ENCODE measurements around the gene USP20.
"Not testable (repeated sequence)": the region's sequence is repeated elsewhere in the genome, so short reads cannot be mapped to it uniquely, and the experiment has no call there.

Gene USP20

DNA sequence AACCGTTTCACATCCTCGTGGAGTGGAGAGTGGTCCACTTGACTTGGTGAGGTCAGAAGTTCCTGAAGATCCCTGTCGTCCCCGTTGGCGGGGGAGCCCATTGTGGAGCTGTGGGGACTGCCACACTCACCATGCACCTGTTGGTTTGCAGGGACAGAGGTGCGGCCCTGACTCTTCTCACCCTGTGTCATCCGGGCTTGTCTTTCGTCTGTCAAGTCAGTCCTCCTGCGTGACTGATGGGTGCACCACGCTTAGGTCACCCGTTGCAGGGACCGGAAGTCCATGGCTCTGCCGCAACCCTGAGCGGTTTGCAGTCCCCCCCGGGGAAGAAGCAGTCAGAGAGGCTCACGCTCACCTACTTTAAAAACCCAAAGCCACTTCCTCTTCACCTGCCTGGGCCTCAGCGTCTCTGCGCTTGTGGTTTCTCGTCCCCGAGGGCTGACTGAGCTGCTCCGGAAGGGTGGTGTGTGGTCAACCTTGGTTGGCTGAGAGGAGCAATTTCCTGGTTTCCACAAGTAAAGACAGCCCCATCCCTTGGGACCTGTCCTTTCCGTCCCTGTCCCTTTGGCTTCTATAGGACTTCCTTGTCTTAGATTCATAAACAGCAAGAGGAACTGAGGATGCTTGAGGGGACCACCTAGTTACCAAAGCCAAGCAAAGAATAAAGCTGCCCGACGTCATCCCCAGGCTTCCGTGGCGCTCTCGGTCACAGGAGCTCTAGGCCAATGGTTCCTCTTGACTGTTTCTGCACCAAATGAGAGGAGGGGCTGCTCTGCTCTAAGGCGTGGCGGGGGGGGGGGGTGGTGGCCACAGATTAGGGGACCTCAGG is 53.2 kb downstream of the USP20 start:
- peak; percentile 86 to 96 for DNase-seq (ENCODE audit: extremely low read depth in 1 of 2, low read depth in 1 of 2)

DNA sequence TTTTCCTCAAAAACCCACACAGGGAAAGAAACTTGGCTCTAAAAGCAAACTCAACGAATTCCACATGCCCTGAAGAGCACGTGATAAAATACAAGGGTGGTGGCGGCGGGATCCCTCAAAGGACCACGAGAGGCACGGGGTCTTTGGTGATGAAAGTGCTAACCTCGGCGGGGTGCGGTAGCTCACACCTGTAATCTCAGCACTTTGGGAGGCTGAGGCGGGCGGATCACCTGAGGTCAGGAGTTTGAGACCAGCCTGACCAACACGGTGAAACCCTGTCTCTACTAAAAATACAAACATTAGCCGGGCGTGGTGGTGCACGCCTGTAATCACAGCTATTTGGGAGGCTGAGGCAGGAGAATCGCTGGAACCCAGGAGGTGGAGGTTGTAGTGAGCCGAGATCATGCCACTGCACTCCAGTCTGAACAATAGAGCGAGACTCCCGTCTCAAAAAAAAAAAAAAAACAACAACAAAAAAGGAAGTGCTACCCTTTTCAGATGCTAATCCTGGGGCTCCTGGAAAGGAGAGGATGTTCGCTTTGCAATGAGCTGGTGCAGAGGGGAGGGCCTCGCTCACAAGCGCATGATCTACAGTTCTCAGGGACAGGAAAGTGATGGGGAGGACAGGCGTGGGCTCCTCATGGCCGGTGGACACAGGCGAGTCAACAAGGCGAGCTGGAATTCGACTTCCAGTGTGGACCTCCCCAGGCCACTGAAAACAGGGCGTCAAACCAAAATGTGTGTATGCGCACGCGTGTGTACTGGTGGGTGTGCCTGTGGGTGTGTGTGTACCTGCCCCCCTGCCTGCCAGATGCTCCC is 54.1 kb downstream of the USP20 start:
- DNase-seq (ENCODE audit: extremely low read depth in 1 of 2, low read depth in 1 of 2): no peak

DNA sequence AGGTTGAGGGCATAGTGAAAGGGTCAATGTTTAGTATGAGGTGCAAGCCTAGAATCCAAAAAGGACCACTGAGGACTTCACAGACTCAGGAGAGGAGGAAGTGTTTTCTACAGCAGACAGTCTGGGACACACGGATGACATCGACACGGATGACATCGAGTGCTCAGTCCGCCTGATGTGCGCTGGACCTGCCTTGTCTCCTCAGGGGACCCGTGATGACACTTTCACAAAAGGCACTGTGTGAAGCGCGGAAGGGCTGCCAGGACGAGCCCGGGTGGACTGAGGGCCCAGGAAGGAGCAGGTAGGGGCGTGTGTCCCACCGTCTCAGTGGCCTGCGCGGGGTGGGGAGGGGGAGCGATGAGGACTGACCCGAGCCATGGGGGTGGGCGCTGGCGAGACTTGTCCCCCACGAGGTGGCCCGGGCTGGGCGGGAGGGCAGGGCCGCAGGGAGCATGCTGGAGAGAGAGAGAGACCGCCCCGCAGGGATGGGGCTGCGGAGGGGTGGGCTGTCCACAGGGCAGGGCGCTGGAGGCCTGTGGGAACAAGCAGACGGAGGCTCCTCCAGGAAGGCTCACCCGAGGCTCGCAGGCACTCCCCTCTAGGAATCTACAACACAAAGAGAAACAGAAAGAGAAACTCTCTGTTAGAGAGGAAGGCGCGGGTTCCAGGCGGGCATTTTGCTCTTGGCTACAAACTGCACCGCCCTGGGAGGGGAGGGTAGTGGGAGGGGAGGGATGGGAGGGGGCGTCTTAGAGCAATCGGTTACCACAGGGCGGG is 54.9 kb downstream of the USP20 start:
- peak; percentile 69 to 81 for DNase-seq (ENCODE audit: extremely low read depth in 1 of 2, low read depth in 1 of 2)

GRCh38 chr9:129890718-129891299 is 55.6 kb downstream of the USP20 start:
- DNase-seq (ENCODE audit: extremely low read depth in 1 of 2, low read depth in 1 of 2): not testable (repeated sequence)

- DNase-seq (ENCODE audit: extremely low read depth in 1 of 2, low read depth in 1 of 2): no peak
These were observed 56.3 kb downstream of the USP20 start for GRCh38 chr9:129891569-129891968.

DNA sequence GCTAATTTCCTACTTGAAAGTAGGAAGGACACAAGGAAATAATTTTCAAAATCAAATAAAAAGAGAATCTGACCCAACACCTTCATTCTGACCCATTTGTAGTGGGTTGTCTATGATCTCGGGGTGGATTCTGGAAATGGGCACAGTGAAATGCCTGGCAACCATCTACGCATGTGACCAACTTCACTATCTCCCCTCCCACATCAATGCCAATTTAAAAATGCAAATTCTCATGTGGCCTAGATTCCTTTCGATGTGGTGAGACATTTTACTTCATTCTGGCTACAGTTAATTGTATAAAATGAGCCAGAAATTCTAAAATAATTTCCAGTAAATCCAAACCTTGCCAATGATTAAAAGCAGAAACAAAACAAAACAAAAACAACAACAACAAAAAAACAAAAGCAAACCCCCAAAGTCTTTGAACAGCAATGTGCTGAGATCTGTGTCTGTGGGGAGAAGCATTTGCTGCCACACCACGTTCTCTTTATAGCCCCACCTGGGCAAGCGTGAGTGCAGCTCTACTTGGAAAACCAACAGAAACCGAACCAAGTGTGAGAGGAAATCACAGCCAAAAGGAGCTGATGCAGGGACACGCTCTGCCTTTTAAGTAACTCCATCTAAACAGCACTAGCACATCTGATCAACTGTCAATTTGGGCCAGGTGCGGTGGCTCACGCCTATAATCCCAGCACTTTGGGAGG is 59.0 kb downstream of the USP20 start:
- DNase-seq (ENCODE audit: extremely low read depth in 1 of 2, low read depth in 1 of 2): no peak

DNA sequence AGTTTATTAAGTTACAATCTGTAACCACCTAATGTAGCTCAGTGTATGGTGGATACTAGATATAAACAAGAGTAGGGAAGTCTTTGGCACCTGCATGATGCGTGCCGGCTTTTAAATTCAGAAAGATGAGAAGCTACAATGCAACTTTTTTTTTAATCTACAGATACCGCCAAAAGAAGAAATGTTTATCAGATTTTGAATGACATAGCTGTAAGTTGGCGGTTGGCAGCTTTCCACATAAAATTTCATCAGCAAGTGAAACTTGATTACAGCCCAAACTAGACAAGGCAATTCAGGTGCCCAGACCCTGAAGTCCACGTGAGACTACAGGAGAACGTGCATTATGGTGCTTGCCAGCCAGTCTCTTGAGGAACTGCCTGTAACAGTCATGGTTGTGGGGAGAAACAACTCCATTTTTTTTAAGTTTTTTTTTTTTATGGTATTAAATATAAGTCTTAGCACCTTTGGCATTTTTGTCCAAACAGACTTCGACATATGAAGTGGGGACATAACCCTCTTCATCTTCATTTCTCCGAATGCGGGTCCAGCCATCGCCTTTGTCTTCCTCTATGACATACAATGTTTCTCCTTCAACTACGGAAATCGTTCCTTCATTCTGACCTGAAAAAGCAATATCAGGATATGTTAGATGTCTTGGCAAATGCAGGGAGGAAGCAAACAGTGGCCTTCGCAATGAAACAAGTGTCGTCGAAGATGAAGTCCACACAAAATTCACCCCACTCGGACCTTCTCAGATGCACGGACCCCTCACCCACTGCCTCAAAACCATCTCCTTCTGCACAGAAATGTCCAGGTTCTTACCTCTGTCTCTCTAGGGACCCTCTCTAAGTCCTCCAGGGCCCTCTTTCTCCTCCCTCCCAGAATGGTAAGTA is 60.4 kb downstream of the USP20 start:
- no peak for DNase-seq (ENCODE audit: extremely low read depth in 1 of 2, low read depth in 1 of 2)

DNA sequence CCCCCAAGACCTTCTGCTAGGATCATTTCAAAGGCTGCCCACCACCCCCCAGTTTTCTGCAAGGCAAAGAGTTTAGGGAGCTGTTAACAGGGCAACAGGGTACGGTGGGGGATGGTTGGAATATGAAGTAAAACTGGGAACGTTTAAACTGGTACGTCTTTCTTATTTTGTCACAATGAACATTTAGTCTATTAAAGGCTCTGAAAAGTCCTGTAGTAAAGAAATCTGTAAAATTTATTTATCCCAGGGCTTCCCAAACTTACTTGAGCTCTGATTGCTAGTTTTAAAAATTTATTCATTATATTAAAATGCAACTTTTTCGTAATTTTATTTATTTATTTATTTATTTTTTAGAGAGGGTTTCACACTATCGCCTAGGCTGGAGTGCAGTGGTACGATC is 62.0 kb downstream of the USP20 start:
- no peak for DNase-seq (ENCODE audit: extremely low read depth in 1 of 2, low read depth in 1 of 2)

DNA sequence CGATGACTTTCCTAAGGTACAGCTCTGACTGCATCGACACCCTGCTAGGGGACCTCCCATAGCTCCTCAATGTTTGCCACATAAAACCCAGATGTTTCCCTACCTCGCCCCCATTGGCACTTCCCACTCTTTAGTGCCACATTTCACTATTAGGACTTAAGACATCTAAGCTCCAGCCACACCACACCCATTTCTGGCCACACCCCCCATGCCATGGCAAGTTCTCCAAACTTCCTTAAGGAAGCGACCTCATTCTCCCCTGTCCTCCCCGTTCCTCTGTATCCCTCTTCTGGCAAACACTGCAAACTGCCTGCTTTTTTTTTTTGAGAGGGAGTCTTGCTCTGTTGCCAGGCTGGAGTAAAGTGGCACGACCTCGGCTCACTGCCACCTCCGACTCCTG is 62.9 kb downstream of the USP20 start:
- no peak for DNase-seq (ENCODE audit: extremely low read depth in 1 of 2, low read depth in 1 of 2)

DNA sequence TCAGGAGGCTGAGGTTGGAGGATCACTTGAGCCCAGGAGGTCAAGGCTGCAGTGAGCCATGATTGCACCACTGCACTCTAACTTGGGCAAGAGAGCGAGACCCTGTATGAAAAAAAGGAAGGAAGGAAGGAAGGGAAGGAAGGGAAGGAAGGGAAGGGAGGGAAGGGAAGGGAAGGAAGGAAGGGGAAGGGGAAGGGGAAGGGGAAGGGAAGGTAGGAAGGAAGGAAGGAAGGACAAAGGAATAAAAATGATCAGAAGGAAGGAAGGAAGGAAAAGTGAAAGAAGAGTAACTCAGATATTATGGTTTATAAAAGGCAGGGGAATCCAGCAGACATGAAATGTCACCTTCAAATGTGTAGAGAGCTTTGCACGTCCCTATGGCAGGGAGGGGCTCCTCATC is 64.4 kb downstream of the USP20 start:
- DNase-seq (ENCODE audit: extremely low read depth in 1 of 2, low read depth in 1 of 2): no peak

GRCh38 chr9:129900263-129901027 is 65.2 kb downstream of the USP20 start:
- DNase-seq (ENCODE audit: extremely low read depth in 1 of 2, low read depth in 1 of 2): no peak

GRCh38 chr9:129901993-129902739 is 66.9 kb downstream of the USP20 start:
- no peak for DNase-seq (ENCODE audit: extremely low read depth in 1 of 2, low read depth in 1 of 2)

GRCh38 chr9:129902740-129903134 is 67.5 kb downstream of the USP20 start:
- no peak for DNase-seq (ENCODE audit: extremely low read depth in 1 of 2, low read depth in 1 of 2)

GRCh38 chr9:129904734-129905133 is 69.5 kb downstream of the USP20 start:
- DNase-seq (ENCODE audit: extremely low read depth in 1 of 2, low read depth in 1 of 2): no peak

GRCh38 chr9:129906298-129906697 is 71.0 kb downstream of the USP20 start:
- no peak for DNase-seq (ENCODE audit: extremely low read depth in 1 of 2, low read depth in 1 of 2)

DNA sequence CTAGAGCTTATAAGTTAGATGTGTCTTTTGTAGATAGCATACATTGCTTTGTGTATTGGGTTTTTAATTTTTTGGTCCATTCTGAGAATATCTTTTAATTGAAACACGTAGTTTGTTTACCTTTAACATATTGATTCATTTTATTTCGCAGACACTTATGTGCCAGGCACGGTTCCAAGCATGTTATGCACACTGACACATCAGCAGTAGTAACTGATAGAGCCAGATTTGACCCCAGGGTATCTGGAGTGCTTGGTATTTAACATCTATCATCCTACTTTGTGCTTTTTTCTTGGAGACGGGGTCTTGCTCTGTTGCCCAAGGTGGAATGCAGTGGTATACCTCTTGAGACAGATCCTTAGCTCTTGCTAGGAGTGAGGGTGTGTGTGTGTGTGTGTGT is 71.9 kb downstream of the USP20 start:
- no peak for DNase-seq (ENCODE audit: extremely low read depth in 1 of 2, low read depth in 1 of 2)

GRCh38 chr9:129908906-129909305 is 73.6 kb downstream of the USP20 start:
- DNase-seq (ENCODE audit: extremely low read depth in 1 of 2, low read depth in 1 of 2): no peak

- no peak for DNase-seq (ENCODE audit: extremely low read depth in 1 of 2, low read depth in 1 of 2)
These were observed 74.6 kb downstream of the USP20 start for GRCh38 chr9:129909851-129910250.
